ENCODE data around the gene LYL1. TPM values are rescaled to one million over a fixed set of nuclear protein-coding genes. Genes with fewer than 3 reads are reported as not detected.

The LYL1 gene
- total RNA-seq, 4 donors from 2014 or later: 5.5 to 29.9 (median 20.5) TPM

DNA sequence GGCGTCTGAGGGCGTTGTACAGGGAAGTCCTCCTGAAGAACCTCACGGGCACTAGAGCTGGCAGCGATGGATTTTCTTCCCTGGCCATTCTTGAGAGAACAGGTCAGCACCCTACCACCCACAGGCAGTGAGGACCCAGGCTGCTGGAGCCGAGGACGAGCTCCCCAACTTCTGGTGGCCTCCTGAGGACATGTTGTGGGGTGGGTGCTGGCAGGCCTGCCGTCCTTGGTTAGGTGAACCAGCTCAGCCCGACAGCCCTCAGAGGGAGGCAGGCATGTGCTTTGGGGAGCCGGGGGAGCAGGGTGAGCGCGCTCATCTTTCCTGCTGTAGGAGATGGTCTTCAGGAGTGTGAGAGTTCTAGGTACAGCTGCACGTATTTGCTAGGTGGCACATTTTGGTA, 15.4 kb downstream of the LYL1 start:
- TF ChIP-seq, protein P1, sequence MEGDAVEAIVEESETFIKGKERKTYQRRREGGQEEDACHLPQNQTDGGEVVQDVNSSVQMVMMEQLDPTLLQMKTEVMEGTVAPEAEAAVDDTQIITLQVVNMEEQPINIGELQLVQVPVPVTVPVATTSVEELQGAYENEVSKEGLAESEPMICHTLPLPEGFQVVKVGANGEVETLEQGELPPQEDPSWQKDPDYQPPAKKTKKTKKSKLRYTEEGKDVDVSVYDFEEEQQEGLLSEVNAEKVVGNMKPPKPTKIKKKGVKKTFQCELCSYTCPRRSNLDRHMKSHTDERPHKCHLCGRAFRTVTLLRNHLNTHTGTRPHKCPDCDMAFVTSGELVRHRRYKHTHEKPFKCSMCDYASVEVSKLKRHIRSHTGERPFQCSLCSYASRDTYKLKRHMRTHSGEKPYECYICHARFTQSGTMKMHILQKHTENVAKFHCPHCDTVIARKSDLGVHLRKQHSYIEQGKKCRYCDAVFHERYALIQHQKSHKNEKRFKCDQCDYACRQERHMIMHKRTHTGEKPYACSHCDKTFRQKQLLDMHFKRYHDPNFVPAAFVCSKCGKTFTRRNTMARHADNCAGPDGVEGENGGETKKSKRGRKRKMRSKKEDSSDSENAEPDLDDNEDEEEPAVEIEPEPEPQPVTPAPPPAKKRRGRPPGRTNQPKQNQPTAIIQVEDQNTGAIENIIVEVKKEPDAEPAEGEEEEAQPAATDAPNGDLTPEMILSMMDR (IDR thresholded peaks at IDR 0.05): no peak
- ATAC-seq (ENCODE audit: low FRiP score) (no peak), DNase-seq (ENCODE audit: low spot score) (no peak)

DNA sequence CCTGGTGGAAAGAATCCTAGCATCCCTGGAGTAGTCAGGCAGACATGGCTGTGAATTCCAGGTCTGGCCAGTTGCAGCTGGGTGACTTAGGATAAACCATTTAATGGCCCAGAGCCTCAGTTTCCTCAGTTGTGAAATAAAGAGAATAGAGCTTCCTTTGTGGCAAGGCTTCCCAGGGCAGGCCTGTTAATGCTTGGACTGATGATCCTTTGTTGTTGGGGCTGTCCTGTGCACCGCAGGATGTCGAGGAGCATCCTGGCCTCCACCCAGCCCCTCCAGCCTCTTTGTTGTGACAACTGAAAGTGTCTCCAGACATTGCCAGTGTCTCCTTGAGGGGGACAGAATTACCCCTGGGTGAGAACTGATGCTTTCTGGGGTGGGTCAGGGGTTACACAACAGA, 16.3 kb downstream of the LYL1 start:
- DNase-seq (ENCODE audit: low spot score) (no peak), ATAC-seq (ENCODE audit: low FRiP score) (no peak)
- TF ChIP-seq, protein P1 (IDR thresholded peaks at IDR 0.05): no peak

DNA sequence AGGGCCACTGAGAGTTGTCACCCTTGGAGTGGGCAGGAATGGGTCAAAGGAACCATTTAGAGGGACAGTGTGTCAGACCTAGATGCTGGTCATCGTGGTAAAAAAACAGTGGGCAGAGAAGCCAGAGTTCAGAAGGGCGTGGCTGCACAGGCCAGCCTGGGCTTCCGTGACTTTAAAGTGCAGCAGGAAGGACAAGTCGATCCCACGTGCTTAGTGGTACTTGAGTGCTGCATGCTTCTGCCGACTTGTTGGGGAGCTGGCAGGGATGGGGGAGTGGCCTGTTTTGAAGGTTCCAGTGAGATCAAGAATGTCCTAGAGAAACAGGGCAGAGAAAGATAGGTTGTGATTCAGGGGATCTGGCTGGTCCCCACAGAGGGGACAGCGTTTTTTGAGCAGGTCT, 17.0 kb downstream of the LYL1 start:
- no peak for DNase-seq (ENCODE audit: low spot score)
- TF ChIP-seq, protein P1 (IDR thresholded peaks at IDR 0.05): no peak
- ATAC-seq (ENCODE audit: low FRiP score): no peak

DNA sequence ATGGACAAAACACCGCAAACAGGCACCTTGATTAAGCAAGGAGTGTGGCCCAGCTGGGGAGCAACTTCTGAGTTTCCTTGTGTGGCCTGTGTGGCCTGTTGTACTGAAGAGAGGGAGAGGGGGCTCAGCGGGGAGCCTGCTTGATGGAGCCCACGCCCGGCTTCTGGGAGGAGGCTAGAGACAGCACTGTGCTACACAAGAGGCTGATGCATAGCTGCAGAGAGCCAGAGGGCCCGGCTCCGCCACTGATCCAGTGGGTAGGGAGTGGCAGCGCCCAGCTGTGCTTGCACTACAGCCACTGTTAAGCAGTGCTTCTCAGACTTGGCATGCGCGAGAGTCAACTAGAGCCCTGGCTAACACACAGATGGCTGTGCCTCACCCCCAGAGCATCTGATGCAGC, 19.0 kb downstream of the LYL1 start:
- no peak for ATAC-seq (ENCODE audit: low FRiP score)
- TF ChIP-seq, protein P1 (IDR thresholded peaks at IDR 0.05): no peak
- no peak for DNase-seq (ENCODE audit: low spot score)

DNA sequence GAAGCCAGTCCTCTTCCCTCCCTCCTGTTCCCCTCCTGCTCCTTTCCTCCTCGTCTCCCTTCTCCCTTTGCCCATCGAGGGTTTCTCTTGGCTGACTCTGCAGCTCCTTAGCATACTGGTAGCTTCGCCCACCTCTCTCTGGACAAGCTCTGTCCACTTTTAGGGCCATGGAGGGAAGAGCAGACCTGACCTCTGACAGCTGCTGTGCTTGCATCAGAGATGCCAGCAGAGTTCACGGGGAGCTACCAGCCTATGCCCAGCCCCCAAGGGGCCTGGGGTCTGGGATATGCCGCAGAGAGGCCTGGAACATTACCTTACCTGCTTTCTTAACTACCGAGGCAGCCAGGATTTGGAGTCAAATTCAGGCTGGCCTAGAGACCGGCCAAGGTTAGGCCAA, 19.7 kb downstream of the LYL1 start:
- ATAC-seq (ENCODE audit: low FRiP score): no peak
- DNase-seq (ENCODE audit: low spot score): no peak
- TF ChIP-seq, protein P1 (IDR thresholded peaks at IDR 0.05): no peak

DNA sequence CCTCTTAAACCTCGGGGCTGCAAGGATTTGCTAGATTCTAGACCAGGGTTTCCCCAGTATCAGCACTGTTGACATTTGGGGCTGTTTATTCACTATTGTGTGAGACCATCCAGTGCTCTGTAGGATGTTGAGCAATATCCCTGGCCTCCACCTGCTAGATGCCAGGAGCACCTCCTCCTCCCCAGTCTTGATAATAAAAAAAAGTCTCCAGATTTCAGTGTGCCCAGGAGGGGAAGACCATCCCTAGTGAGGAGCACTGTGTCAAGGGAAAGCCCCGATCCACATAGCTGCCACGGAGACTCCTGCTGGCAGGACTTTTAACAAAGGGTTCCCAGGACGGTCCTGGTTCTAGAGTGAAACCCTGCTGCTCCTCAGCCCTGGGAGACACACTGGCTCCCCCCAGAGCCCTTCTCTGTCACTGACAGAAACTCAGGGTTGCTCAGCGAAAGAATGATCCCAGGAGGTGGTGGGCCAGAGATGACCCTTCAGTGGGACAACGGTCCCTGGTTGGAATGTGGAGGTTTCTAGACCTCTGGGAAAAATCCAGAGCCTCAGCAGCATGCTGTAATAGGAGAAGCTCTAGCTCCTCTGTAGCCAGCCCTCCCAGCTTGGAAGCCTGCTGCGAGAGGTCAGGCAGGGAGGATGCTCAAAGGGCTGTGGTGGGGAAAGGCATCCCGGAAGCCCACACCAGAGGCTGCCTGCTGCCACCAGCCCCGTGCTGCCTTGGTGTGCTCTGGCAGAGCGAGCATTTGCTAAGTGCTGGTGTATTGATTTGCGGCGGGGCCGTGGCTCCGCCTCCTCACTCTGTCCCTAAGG, 20.3 kb downstream of the LYL1 start:
- TF ChIP-seq, protein P1 (IDR thresholded peaks at IDR 0.05): no peak
- ATAC-seq (ENCODE audit: low FRiP score) (peak; percentile 30), DNase-seq (ENCODE audit: low spot score) (no peak)

DNA sequence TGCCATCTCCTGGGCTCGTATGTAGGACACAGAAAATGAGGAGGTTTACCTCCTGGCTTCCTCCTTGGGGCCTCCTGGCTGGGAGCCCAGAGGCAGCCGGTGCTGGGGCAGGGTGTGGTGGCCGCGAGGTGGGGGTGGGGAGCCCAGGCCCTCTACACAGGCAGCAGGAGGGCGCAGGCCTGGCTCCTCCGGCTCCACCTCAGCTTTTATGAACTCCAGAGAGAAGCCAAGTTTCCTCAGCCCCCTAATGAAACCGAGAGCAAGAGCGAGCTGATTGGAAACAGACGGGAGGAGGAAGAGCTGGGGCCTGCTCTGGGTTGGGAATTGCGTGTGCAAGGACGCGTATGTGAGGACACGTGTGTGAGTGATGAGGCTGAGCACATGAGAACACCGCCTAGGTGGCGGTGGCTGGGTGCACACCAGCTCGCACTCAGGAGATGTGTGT, 23.1 kb downstream of the LYL1 start:
- TF ChIP-seq, protein P1 (IDR thresholded peaks at IDR 0.05): no peak
- ATAC-seq (ENCODE audit: low FRiP score): peak; percentile 26
- DNase-seq (ENCODE audit: low spot score): no peak

Data from omental fat pad (tissue), 4 donors.